ENCODE data around the gene GIPR. TPM values are rescaled to one million over a fixed set of nuclear protein-coding genes. Genes with fewer than 3 reads are reported as not detected.

Gene GIPR
- total and polyA plus RNA-seq, 2 of the 13 experiments (the other 11 are each of a cell fraction or from before 2014, with no cell fraction given): 0.15 to 1.2 TPM

DNA sequence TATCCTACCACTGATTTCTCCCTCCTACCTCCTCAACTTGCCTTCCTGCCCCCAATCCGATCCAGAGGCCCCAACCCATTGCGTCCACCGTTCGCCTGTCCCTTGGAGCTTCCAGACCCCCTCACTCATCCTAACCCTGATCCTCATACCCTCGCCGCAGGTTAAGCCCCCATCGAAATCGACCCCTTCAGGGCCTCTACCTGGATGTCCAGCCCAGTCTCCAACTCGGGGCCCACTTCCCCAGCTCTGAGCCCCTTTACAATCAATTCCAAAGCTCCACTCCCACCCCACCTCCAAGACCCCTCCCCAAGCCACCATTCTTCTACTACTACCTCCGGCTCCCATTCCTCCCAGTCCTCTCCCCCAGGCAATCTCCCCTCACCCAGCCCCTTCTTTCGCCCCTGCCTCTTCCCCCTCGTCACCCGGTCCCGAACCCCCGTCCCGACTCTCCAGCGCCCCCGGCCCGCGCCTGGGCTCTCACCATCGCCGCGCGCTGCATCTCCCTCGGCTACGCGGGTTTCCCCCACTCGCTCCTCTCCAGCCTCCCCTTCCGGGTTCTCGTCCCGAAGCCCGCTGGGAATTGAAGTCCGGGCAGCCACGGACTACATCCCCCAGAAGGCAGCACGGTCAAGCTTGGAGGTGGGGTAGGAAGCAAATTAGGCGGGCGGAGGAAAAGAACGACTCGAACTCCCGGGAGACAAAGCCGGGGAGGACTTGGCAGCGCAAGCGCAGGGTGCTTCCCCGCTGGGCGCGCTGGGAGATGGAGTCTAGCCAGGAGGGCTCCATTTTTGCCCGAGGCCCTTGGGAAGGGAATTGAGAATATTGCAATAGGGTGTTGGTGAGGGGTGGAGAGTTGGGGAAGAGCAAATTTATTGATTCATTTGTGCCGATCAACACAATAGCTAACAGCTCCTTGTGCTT lies 62.6 kb downstream of the GIPR start, which contains the start of gene FBXO46 (continued):
- TF ChIP-seq, protein P1, sequence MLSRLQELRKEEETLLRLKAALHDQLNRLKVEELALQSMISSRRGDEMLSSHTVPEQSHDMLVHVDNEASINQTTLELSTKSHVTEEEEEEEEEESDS (CRISPR knock-in tag; IDR thresholded peaks at IDR 0.05; ENCODE audit: borderline replicate concordance): no peak
- TF ChIP-seq HOXA3 (CRISPR knock-in tag; IDR thresholded peaks at IDR 0.05): peak; percentile 66
- TF ChIP-seq CBX1 (IDR thresholded peaks at IDR 0.05; ENCODE audit: low read depth): peak; percentile 55
- TF ChIP-seq ZNF883 (CRISPR knock-in tag; IDR thresholded peaks at IDR 0.05; ENCODE audit: not compliant biosample characterization): no peak
- no peak for TF ChIP-seq NRL (CRISPR knock-in tag; IDR thresholded peaks at IDR 0.05; ENCODE audit: borderline replicate concordance)
- TF ChIP-seq TCF7L2 (IDR thresholded peaks at IDR 0.05; ENCODE audit: low read depth, low read length): no peak
- TF ChIP-seq, protein P2, sequence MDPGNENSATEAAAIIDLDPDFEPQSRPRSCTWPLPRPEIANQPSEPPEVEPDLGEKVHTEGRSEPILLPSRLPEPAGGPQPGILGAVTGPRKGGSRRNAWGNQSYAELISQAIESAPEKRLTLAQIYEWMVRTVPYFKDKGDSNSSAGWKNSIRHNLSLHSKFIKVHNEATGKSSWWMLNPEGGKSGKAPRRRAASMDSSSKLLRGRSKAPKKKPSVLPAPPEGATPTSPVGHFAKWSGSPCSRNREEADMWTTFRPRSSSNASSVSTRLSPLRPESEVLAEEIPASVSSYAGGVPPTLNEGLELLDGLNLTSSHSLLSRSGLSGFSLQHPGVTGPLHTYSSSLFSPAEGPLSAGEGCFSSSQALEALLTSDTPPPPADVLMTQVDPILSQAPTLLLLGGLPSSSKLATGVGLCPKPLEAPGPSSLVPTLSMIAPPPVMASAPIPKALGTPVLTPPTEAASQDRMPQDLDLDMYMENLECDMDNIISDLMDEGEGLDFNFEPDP (CRISPR knock-in tag; conservative IDR thresholded peaks at IDR 0.05): 0 out of 2 replicates have a peak, but pooled peaks have one; percentile 82
- no peak for TF ChIP-seq SIX4 (CRISPR knock-in tag; IDR thresholded peaks at IDR 0.05)
- TF ChIP-seq, protein P3, sequence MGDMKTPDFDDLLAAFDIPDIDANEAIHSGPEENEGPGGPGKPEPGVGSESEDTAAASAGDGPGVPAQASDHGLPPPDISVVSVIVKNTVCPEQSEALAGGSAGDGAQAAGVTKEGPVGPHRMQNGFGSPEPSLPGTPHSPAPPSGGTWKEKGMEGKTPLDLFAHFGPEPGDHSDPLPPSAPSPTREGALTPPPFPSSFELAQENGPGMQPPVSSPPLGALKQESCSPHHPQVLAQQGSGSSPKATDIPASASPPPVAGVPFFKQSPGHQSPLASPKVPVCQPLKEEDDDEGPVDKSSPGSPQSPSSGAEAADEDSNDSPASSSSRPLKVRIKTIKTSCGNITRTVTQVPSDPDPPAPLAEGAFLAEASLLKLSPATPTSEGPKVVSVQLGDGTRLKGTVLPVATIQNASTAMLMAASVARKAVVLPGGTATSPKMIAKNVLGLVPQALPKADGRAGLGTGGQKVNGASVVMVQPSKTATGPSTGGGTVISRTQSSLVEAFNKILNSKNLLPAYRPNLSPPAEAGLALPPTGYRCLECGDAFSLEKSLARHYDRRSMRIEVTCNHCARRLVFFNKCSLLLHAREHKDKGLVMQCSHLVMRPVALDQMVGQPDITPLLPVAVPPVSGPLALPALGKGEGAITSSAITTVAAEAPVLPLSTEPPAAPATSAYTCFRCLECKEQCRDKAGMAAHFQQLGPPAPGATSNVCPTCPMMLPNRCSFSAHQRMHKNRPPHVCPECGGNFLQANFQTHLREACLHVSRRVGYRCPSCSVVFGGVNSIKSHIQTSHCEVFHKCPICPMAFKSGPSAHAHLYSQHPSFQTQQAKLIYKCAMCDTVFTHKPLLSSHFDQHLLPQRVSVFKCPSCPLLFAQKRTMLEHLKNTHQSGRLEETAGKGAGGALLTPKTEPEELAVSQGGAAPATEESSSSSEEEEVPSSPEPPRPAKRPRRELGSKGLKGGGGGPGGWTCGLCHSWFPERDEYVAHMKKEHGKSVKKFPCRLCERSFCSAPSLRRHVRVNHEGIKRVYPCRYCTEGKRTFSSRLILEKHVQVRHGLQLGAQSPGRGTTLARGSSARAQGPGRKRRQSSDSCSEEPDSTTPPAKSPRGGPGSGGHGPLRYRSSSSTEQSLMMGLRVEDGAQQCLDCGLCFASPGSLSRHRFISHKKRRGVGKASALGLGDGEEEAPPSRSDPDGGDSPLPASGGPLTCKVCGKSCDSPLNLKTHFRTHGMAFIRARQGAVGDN (CRISPR knock-in tag; IDR thresholded peaks at IDR 0.05): peak; percentile 79
- TF ChIP-seq, protein P4, sequence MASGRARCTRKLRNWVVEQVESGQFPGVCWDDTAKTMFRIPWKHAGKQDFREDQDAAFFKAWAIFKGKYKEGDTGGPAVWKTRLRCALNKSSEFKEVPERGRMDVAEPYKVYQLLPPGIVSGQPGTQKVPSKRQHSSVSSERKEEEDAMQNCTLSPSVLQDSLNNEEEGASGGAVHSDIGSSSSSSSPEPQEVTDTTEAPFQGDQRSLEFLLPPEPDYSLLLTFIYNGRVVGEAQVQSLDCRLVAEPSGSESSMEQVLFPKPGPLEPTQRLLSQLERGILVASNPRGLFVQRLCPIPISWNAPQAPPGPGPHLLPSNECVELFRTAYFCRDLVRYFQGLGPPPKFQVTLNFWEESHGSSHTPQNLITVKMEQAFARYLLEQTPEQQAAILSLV (CRISPR knock-in tag; IDR thresholded peaks at IDR 0.05; ENCODE audit: borderline replicate concordance): no peak
- no peak for TF ChIP-seq KMT2B (CRISPR knock-in tag; IDR thresholded peaks at IDR 0.05)
- TF ChIP-seq ISL2 (CRISPR knock-in tag; IDR thresholded peaks at IDR 0.05): peak; percentile 39
- TF ChIP-seq ZNF678 (CRISPR knock-in tag; IDR thresholded peaks at IDR 0.05): no peak
- TF ChIP-seq, protein P5, sequence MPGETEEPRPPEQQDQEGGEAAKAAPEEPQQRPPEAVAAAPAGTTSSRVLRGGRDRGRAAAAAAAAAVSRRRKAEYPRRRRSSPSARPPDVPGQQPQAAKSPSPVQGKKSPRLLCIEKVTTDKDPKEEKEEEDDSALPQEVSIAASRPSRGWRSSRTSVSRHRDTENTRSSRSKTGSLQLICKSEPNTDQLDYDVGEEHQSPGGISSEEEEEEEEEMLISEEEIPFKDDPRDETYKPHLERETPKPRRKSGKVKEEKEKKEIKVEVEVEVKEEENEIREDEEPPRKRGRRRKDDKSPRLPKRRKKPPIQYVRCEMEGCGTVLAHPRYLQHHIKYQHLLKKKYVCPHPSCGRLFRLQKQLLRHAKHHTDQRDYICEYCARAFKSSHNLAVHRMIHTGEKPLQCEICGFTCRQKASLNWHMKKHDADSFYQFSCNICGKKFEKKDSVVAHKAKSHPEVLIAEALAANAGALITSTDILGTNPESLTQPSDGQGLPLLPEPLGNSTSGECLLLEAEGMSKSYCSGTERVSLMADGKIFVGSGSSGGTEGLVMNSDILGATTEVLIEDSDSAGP (CRISPR knock-in tag; IDR thresholded peaks at IDR 0.05; ENCODE audit: borderline replicate concordance): peak; percentile 94
- no peak for TF ChIP-seq ZSCAN9 (CRISPR knock-in tag; IDR thresholded peaks at IDR 0.05; ENCODE audit: borderline replicate concordance)
- TF ChIP-seq WIZ (CRISPR knock-in tag; IDR thresholded peaks at IDR 0.05): no peak
- no peak for TF ChIP-seq PPARG (CRISPR knock-in tag; conservative IDR thresholded peaks at IDR 0.05)
- TF ChIP-seq ZNF350 (CRISPR knock-in tag; IDR thresholded peaks at IDR 0.05; ENCODE audit: borderline replicate concordance, low read depth): peak; percentile 64; the same call in 1 of the 2 replicates
- TF ChIP-seq, protein P6, sequence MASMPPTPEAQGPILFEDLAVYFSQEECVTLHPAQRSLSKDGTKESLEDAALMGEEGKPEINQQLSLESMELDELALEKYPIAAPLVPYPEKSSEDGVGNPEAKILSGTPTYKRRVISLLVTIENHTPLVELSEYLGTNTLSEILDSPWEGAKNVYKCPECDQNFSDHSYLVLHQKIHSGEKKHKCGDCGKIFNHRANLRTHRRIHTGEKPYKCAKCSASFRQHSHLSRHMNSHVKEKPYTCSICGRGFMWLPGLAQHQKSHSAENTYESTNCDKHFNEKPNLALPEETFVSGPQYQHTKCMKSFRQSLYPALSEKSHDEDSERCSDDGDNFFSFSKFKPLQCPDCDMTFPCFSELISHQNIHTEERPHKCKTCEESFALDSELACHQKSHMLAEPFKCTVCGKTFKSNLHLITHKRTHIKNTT (CRISPR knock-in tag; IDR thresholded peaks at IDR 0.05): no peak
